A549 (cell line): ENCODE data around the gene CASP1. TPM values are rescaled to one million over a fixed set of nuclear protein-coding genes. Genes with fewer than 3 reads are reported as not detected.
"Not testable (repeated sequence)": the region's sequence is repeated elsewhere in the genome, so short reads cannot be mapped to it uniquely, and the experiment has no call there.

Experiments
- ATAC-seq, 2 experiments: fragments of 200-7000 bp in 1 of 2; fragments of >200 bp in 1 of 2; cut with Nextera tagmentation in 1 of 2; cut with Tn5 transposase in 1 of 2; 3 replicates each; pipeline versions ENCODE4 v1.8.0 to v1.9.1; 2018 to 2020; ENCODE audit warnings: mild to moderate bottlenecking in 1 of 2, moderate library complexity in 1 of 2
- CTCF ChIA-PET: fragments of 300-600 bp; sonication (Branson Sonifier 250); formaldehyde crosslinking; extraction: SDS; loops from one replicate; lab custom pipeline; 2021; ENCODE audit warnings: antibody characterized with exemption, inconsistent platforms; lab: Yijun Ruan, JAX
- POLR2A ChIA-PET: fragments of 350-600 bp; formaldehyde crosslinking; extraction: SDS; loops from one replicate; lab custom pipeline; 2021; ENCODE audit warnings: antibody characterized with exemption, inconsistent platforms; lab: Yijun Ruan, JAX
- DNase-seq, 2 experiments: peaks; one replicate each; pipeline versions ENCODE4 v3.0.0 to v3.0.0-alpha.2; 2011 to 2016; ENCODE audit warnings: low read depth in 1 of 2, low spot score in 1 of 2
- FAIRE-seq: peaks from 2 replicates; lab custom pipeline; 2011; peaks lifted over from hg19 to GRCh38; lab: Jason Lieb, UNC
- H3K27ac ChIP-seq, 2 experiments: fragments of >200 bp; sonication (Bioruptor Twin); formaldehyde crosslinking; 3 replicates each; pipeline ENCODE4 v1.5.1; 2016 to 2017
- H3K4me1 ChIP-seq: fragments of >200 bp; sonication (Bioruptor Twin); formaldehyde crosslinking; 3 replicates; pipeline ENCODE4 v1.6.1; 2016
- H3K4me2 ChIP-seq: fragments of >200 bp; sonication (Bioruptor Twin); formaldehyde crosslinking; 3 replicates; pipeline ENCODE4 v1.6.1; 2016
- H3K4me3 ChIP-seq: fragments of >200 bp; sonication (Bioruptor Twin); formaldehyde crosslinking; 3 replicates; pipeline ENCODE4 v1.5.1; 2016
- H3K9me3 ChIP-seq: fragments of >200 bp; sonication (Bioruptor Twin); formaldehyde crosslinking; 3 replicates; pipeline ENCODE4 v1.6.1; 2016
- ATOH8 ChIP-seq: fragments of 250-450 bp; sonication (Bioruptor Pico); IDR thresholded peaks from 2 replicates; pipeline ENCODE4 v1.5.0; 2020; ENCODE audit warnings: low read depth, mild to moderate bottlenecking, moderate library complexity
- CEBPB ChIP-seq, 2 experiments: fragments of >200 bp in 1 of 2; sonication (Bioruptor Twin) in 1 of 2; formaldehyde crosslinking in 1 of 2; IDR thresholded peaks; 2 replicates each; pipeline ENCODE4 v1.6.1; 2012 to 2016
- EHMT2 ChIP-seq: fragments of 200-600 bp; sonication (generic); IDR thresholded peaks from 2 replicates; pipeline ENCODE4 v1.6.1; 2016; ENCODE audit warnings: antibody characterized with exemption, low read depth, mild to moderate bottlenecking, moderate library complexity
- ELK1 ChIP-seq: fragments of 150-350 bp; IDR thresholded peaks from 2 replicates; pipeline ENCODE4 v1.6.1; 2014; ENCODE audit warnings: low read depth, mild to moderate bottlenecking, low read length
- EP300 ChIP-seq, 2 experiments: fragments of >200 bp; sonication (Bioruptor Twin); formaldehyde crosslinking; IDR thresholded peaks; 2 replicates in 1 of 2; 3 replicates in 1 of 2; pipeline ENCODE4 v1.6.1; 2016 to 2017
- FOXS1 ChIP-seq: fragments of 250-450 bp; sonication (Bioruptor Pico); IDR thresholded peaks from 2 replicates; pipeline ENCODE4 v1.5.0; 2020; ENCODE audit warnings: mild to moderate bottlenecking, moderate library complexity
- GATA3 ChIP-seq: IDR thresholded peaks from 2 replicates; pipeline ENCODE4 v1.6.1; 2012; ENCODE audit warnings: borderline replicate concordance
- HDAC2 ChIP-seq: fragments of 200-600 bp; sonication (generic); IDR thresholded peaks from 2 replicates; pipeline ENCODE4 v1.6.1; 2016
- HOXA7 ChIP-seq: fragments of 250-450 bp; sonication (Bioruptor Pico); IDR thresholded peaks from 2 replicates; pipeline ENCODE4 v1.5.0; 2020; ENCODE audit warnings: mild to moderate bottlenecking, moderate library complexity
- HOXB13 ChIP-seq: fragments of 250-450 bp; sonication (Bioruptor Pico); IDR thresholded peaks from 2 replicates; pipeline ENCODE4 v1.5.0; 2020; ENCODE audit warnings: low read depth, mild to moderate bottlenecking, moderate library complexity
- JUN ChIP-seq, 2 experiments: fragments of >200 bp; sonication (Bioruptor Twin); formaldehyde crosslinking; IDR thresholded peaks; 2 replicates in 1 of 2; 3 replicates in 1 of 2; pipeline ENCODE4 v1.6.1; 2016 to 2017
- KDM5A ChIP-seq: fragments of 200-600 bp; sonication (generic); IDR thresholded peaks from 2 replicates; pipeline ENCODE4 v1.6.1; 2016; ENCODE audit warnings: antibody characterized with exemption, mild to moderate bottlenecking
- MAZ ChIP-seq: fragments of 150-350 bp; IDR thresholded peaks from 2 replicates; pipeline ENCODE4 v1.6.1; 2014; ENCODE audit warnings: antibody characterized with exemption, low read depth, low read length, borderline replicate concordance
- PHF8 ChIP-seq: fragments of 200-600 bp; sonication (generic); IDR thresholded peaks from 2 replicates; pipeline ENCODE4 v1.6.1; 2016; ENCODE audit warnings: low read depth, mild to moderate bottlenecking, antibody characterized with exemption, moderate library complexity, borderline replicate concordance
- POLR2AphosphoS2 ChIP-seq: conservative IDR thresholded peaks from 2 replicates; pipeline ENCODE4 v1.6.1; 2012; ENCODE audit warnings: low read length, improper control_type of control experiment, inconsistent platforms
- RARB ChIP-seq: fragments of 250-450 bp; sonication (Bioruptor Pico); IDR thresholded peaks from 2 replicates; pipeline ENCODE4 v1.8.0; 2021; ENCODE audit warnings: mild to moderate bottlenecking, moderate library complexity
- SREBF2 ChIP-seq: fragments of 450-650 bp; IDR thresholded peaks from 2 replicates; pipeline ENCODE4 v1.6.1; 2014; ENCODE audit warnings: mild to moderate bottlenecking, moderate library complexity
- ZFP36 ChIP-seq: fragments of 450-650 bp; IDR thresholded peaks from 2 replicates; pipeline ENCODE4 v1.6.1; 2014; ENCODE audit warnings: borderline replicate concordance; ENCODE audit not compliant: partially characterized antibody
- WGBS: methylation state at CpG from one replicate; pipeline ENCODE4 v1.1.6; 2017; ENCODE audit errors: missing lambda C conversion rate; 5-methylcytosine and 5-hydroxymethylcytosine counted together
- polyA plus RNA-seq, 4 experiments: library from polyadenylated mRNA; depleted of rRNA in 3 of 4; stranded (reverse); fragments of >200 nt; fragmentation: RNase III in 1 of 4; extraction: RNeasy Plus Mini Kit Qiagen cat#74134 plus additional on column Dnase treatment in 1 of 4; gene quantifications; 2 replicates in 3 of 4; 3 replicates in 1 of 4; pipeline ENCODE4 v1.2.3, GENCODE V29; 2011 to 2017
- TF ChIP-seq, protein P1 (sequence below): IDR thresholded peaks from 2 replicates; pipeline ENCODE4 v1.6.1; 2012
- TF ChIP-seq, protein P2 (sequence below): fragments of 250-450 bp; sonication (Bioruptor Pico); IDR thresholded peaks from 2 replicates; pipeline ENCODE4 v1.5.0; 2021; ENCODE audit warnings: mild to moderate bottlenecking, moderate library complexity, borderline replicate concordance
- TF ChIP-seq, protein P3 (sequence below): fragments of >200 bp; sonication (Bioruptor Twin); formaldehyde crosslinking; IDR thresholded peaks from 2 replicates; pipeline ENCODE4 v1.6.1; 2016

Gene CASP1
- polyA plus RNA-seq, 2 of the 4 experiments (the other 2 are of a cell fraction), result 0.06 to 0.15 TPM

DNA sequence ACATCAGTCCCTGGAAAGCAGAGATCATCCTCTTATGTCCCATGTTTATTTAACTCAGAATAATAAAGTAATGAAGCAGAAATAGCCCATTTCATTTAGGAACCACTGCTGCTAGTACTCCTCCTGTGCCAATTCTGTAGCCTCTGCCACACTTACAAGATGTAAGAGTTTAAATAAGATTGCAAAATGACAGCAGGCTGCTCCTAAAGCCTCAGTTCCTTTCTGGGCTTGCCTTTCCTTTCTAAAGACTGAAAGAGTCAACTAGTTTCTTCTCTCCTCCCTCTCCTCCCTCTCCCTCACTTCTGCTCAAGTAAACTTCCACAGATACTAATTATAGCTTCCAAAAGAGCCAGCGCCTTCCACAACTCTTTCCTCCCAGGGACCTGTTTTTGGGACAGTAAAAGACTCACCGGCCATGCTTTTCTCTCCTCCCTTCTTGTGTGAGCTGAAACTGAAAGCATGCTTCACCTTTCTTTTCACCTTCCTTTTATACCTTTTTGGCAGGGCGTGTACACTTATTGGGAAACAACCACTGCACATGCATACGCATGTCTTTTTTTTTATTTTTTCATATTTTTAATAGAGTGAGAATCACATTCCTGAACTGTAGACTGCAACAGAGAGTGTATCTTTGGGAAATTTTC, 36.3 kb upstream of the CASP1 start:
- 56% methylated on average over 4 of the region's 4 CpGs for WGBS
- Histone ChIP-seq H3K4me1 (no peaks in the 10 kb centered on the region), H3K4me3 (no peak overlapping the region), H3K9me3 (no peaks in the 10 kb centered on the region), H3K4me2 (no peak overlapping the region), H3K27ac (no peak overlapping the region)
- POLR2A ChIA-PET, result no interaction called here
- DNase-seq, result no peak
- no peak for FAIRE-seq
- no peak for ATAC-seq
- CTCF ChIA-PET, result no interaction called here
- no peak for TF ChIP-seq MAZ
- TF ChIP-seq POLR2AphosphoS2, result no peak
- no peak for TF ChIP-seq JUN (IDR thresholded peaks at IDR 0.05)
- TF ChIP-seq HDAC2, result no peak

GRCh38 chr11:105070306-105070705, 35.4 kb upstream of the CASP1 start:
- POLR2A ChIA-PET, result no interaction called here
- Histone ChIP-seq H3K4me2 (no peak overlapping the region), H3K4me1 (no peaks in the 10 kb centered on the region), H3K4me3 (no peak overlapping the region), H3K27ac (no peak overlapping the region), H3K9me3 (no peaks in the 10 kb centered on the region)
- CTCF ChIA-PET, result no interaction called here
- FAIRE-seq, result no peak
- no peak for ATAC-seq
- DNase-seq, result no peak
- WGBS, result 78% methylated on average over 4 of the region's 4 CpGs
- TF ChIP-seq GATA3 (no peak), CEBPB (IDR thresholded peaks at IDR 0.05) (no peak), ELK1 (no peak), PHF8 (no peak), KDM5A (no peak), RARB (no peak), ZFP36 (no peak), EHMT2 (no peak)
- TF ChIP-seq, protein P1, sequence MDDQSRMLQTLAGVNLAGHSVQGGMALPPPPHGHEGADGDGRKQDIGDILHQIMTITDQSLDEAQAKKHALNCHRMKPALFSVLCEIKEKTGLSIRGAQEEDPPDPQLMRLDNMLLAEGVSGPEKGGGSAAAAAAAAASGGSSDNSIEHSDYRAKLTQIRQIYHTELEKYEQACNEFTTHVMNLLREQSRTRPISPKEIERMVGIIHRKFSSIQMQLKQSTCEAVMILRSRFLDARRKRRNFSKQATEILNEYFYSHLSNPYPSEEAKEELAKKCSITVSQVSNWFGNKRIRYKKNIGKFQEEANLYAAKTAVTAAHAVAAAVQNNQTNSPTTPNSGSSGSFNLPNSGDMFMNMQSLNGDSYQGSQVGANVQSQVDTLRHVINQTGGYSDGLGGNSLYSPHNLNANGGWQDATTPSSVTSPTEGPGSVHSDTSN, result no peak

GRCh38 chr11:105069749-105070148, 34.8 kb upstream of the CASP1 start:
- H3K4me3 ChIP-seq, H3K4me1 ChIP-seq, H3K9me3 ChIP-seq, CTCF ChIA-PET, ATAC-seq, POLR2A ChIA-PET, H3K4me2 ChIP-seq, DNase-seq, H3K27ac ChIP-seq, FAIRE-seq: not testable (repeated sequence)
- WGBS, result 30% methylated on average over 2 of the region's 2 CpGs

DNA sequence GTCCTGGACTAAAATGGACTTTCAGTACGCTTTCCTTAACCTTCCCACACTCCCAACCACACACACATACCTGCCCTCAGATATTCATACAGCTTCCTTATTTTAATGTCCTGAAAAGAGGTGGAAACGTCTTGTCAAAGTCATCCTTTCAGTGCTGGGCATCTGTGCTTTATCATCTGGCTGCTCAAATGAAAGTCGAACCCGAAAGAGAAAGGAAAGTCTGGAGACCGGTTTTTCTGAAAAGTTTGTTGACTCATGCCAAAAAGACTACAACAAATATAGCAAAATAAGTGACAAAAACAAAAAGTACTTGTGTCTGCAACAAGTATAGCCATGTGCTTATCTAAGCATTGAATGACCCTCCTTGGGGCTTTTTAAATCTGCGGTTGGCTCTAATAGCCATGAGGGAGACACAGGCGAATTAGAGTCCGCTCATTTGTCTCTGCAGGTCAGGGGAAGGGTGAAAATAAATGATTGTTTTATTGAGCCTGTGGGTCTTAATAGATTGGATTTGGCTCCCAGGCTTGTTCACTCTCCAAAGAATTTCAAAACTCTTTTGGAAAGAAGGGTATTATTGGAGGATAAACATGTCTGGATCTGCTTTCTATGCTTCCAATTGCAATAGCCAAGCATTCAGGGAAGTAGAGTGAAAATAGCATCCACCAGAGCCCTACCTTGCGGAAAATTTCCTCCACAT, 28.4 kb upstream of the CASP1 start:
- CTCF ChIA-PET, H3K4me2 ChIP-seq, ATAC-seq, FAIRE-seq, H3K27ac ChIP-seq, POLR2A ChIA-PET, H3K9me3 ChIP-seq, H3K4me1 ChIP-seq, DNase-seq, H3K4me3 ChIP-seq: not testable (repeated sequence)
- 55% methylated on average over 9 of the region's 9 CpGs for WGBS

- FAIRE-seq (no peak), DNase-seq (no peak), ATAC-seq (no peak)
- Histone ChIP-seq H3K27ac (no peak overlapping the region), H3K4me1 (no peaks in the 10 kb centered on the region), H3K4me3 (no peak overlapping the region), H3K9me3 (no peaks in the 10 kb centered on the region), H3K4me2 (no peak overlapping the region)
- ChIA-PET CTCF (no interaction called here), POLR2A (no interaction called here)
- WGBS, result 28% methylated on average over 4 of the region's 4 CpGs
- TF ChIP-seq GATA3 (no peak), EP300 (IDR thresholded peaks at IDR 0.05) (no peak), HOXB13 (CRISPR knock-in tag) (no peak), HOXA7 (CRISPR knock-in tag) (no peak), FOXS1 (CRISPR knock-in tag) (no peak), SREBF2 (no peak), PHF8 (no peak), ATOH8 (CRISPR knock-in tag) (no peak), ZFP36 (no peak)
- TF ChIP-seq, protein P2, sequence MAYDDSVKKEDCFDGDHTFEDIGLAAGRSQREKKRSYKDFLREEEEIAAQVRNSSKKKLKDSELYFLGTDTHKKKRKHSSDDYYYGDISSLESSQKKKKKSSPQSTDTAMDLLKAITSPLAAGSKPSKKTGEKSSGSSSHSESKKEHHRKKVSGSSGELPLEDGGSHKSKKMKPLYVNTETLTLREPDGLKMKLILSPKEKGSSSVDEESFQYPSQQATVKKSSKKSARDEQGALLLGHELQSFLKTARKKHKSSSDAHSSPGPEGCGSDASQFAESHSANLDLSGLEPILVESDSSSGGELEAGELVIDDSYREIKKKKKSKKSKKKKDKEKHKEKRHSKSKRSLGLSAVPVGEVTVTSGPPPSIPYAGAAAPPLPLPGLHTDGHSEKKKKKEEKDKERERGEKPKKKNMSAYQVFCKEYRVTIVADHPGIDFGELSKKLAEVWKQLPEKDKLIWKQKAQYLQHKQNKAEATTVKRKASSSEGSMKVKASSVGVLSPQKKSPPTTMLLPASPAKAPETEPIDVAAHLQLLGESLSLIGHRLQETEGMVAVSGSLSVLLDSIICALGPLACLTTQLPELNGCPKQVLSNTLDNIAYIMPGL, result no peak
- TF ChIP-seq, protein P3, sequence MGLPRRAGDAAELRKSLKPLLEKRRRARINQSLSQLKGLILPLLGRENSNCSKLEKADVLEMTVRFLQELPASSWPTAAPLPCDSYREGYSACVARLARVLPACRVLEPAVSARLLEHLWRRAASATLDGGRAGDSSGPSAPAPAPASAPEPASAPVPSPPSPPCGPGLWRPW, result no peak
These were observed 22.5 kb upstream of the CASP1 start for GRCh38 chr11:105057432-105057831.
